Gastroesophageal sphincter (tissue), 4 donors: ENCODE measurements around the gene KCTD16. TPM values are rescaled to one million over a fixed set of nuclear protein-coding genes. Genes with fewer than 3 reads are reported as not detected.

ENCODE experiments used
- ATAC-seq: fragments of 150-250 bp; one replicate; pipeline ENCODE4 v1.9.1; 2016; ENCODE audit warnings: mild to moderate bottlenecking, moderate library complexity
- H3K27ac ChIP-seq, 4 donors: fragments of 200-600 bp; sonication (generic) in 3 of 4; 1 replicate in 3 of 4; 2 replicates in 1 of 4; pipeline ENCODE4 v1.5.1; 2016 to 2019
- H3K27me3 ChIP-seq: fragments of 200-600 bp; sonication (generic); one replicate; pipeline ENCODE4 v1.5.1; 2019
- H3K36me3 ChIP-seq, 2 donors: fragments of 200-600 bp; sonication (generic); one replicate each; pipeline ENCODE4 v1.5.1; 2019; ENCODE audit warnings: control low read depth in 1 of 2
- H3K4me1 ChIP-seq, 3 donors: fragments of 200-600 bp; sonication (generic); 1 replicate in 2 of 3; 2 replicates in 1 of 3; pipeline ENCODE4 v1.5.1; 2016 to 2019; ENCODE audit warnings: control low read depth in 2 of 3
- H3K4me3 ChIP-seq, 2 donors: fragments of 200-600 bp; sonication (generic); one replicate each; pipeline ENCODE4 v1.5.1; 2019; ENCODE audit warnings: mild to moderate bottlenecking in 1 of 2, moderate library complexity in 1 of 2
- H3K9me3 ChIP-seq, 3 donors: fragments of 200-600 bp; sonication (generic); one replicate each; pipeline ENCODE4 v1.5.1; 2017 to 2019; ENCODE audit warnings: control low read depth in 2 of 3
- CTCF ChIP-seq, 4 experiments: fragments of 200-600 bp in 2 of 4; fragments of 450-650 bp in 2 of 4; sonication (generic) in 1 of 4; IDR thresholded peaks; one replicate each; pipeline ENCODE4 v1.5.1; 2017 to 2019; ENCODE audit warnings: antibody characterized with exemption in 4 of 4, mild to moderate bottlenecking in 2 of 4, moderate library complexity in 2 of 4
- EP300 ChIP-seq: sonication (generic); formaldehyde crosslinking; IDR thresholded peaks from one replicate; pipeline ENCODE4 v1.6.1; 2017; ENCODE audit warnings: antibody characterized with exemption, mild to moderate bottlenecking
- POLR2A ChIP-seq, 2 donors: fragments of 450-650 bp; IDR thresholded peaks; one replicate each; pipeline ENCODE4 v1.6.1; 2017; ENCODE audit warnings: antibody characterized with exemption in 2 of 2, mild to moderate bottlenecking in 2 of 2, moderate library complexity in 1 of 2
- POLR2AphosphoS5 ChIP-seq: sonication (generic); formaldehyde crosslinking; IDR thresholded peaks from one replicate; pipeline ENCODE4 v1.6.1; 2017; ENCODE audit warnings: antibody characterized with exemption
- WGBS, 2 donors: methylation state at CpG; one replicate each; pipeline ENCODE4 v1.1.5; 2018; ENCODE audit warnings: low coverage in 1 of 2; 5-methylcytosine and 5-hydroxymethylcytosine counted together
- total RNA-seq, 4 donors: library from RNA; depleted of rRNA; stranded (reverse); fragments of >200 nt; gene quantifications; one replicate each; pipeline ENCODE4 v1.1.0, GENCODE V29; 2016

Gene KCTD16
- total RNA-seq, 4 donors from 2014 or later: 0.05 to 0.13 (median 0.12) TPM; not detected in 1

GRCh38 chr5:144405991-144406390, 235.3 kb downstream of the KCTD16 start:
- WGBS, 2 donors: 39 to 69% methylated on average over 2 to 3 of the region's 3 CpGs
- no peak for TF ChIP-seq POLR2A (IDR thresholded peaks at IDR 0.05)
- no peak for TF ChIP-seq POLR2AphosphoS5
- TF ChIP-seq EP300: no peak
- no peaks in the 10 kb centered on the region for H3K9me3 ChIP-seq
- no peak overlapping the region for H3K4me3 ChIP-seq
- ATAC-seq: no peak
- H3K27ac ChIP-seq: no peak overlapping the region
- H3K4me1 ChIP-seq: no peaks in the 10 kb centered on the region
- H3K27me3 ChIP-seq: no peaks in the 10 kb centered on the region
- no peaks in the 10 kb centered on the region for H3K36me3 ChIP-seq

GRCh38 chr5:144406442-144406841, 235.8 kb downstream of the KCTD16 start:
- Histone ChIP-seq H3K4me1 (no peaks in the 10 kb centered on the region), H3K9me3 (no peaks in the 10 kb centered on the region), H3K27me3 (no peaks in the 10 kb centered on the region), H3K27ac (no peak overlapping the region), H3K4me3 (no peak overlapping the region), H3K36me3 (no peaks in the 10 kb centered on the region)
- TF ChIP-seq POLR2A (IDR thresholded peaks at IDR 0.05): no peak
- no peak for TF ChIP-seq EP300
- TF ChIP-seq CTCF (IDR thresholded peaks at IDR 0.05): no peak
- no peak for TF ChIP-seq POLR2AphosphoS5
- 56 to 72% methylated on average over 7 of the region's 7 CpGs for WGBS, 2 donors
- ATAC-seq: no peak

GRCh38 chr5:144414202-144415029, 243.7 kb downstream of the KCTD16 start:
- no peaks in the 10 kb centered on the region for H3K36me3 ChIP-seq
- no peak for ATAC-seq
- 73 to 78% methylated on average over 4 of the region's 4 CpGs for WGBS, 2 donors
- H3K27ac ChIP-seq: no peak overlapping the region
- H3K4me3 ChIP-seq: no peak overlapping the region
- H3K9me3 ChIP-seq: peaks cover 0 to 3% (median 0%) of the 10 kb centered on the region in 3 donors
- no peaks in the 10 kb centered on the region for H3K4me1 ChIP-seq
- H3K27me3 ChIP-seq: no peaks in the 10 kb centered on the region
- TF ChIP-seq EP300 (no peak), POLR2A (IDR thresholded peaks at IDR 0.05) (no peak)

GRCh38 chr5:144416196-144416595, 245.5 kb downstream of the KCTD16 start:
- no peaks in the 10 kb centered on the region for H3K27me3 ChIP-seq
- no peaks in the 10 kb centered on the region for H3K4me1 ChIP-seq
- H3K9me3 ChIP-seq: peaks cover 0 to 3% (median 0%) of the 10 kb centered on the region in 3 donors
- H3K36me3 ChIP-seq: no peaks in the 10 kb centered on the region
- no peak overlapping the region for H3K27ac ChIP-seq
- no peak for ATAC-seq
- no peak overlapping the region for H3K4me3 ChIP-seq
- TF ChIP-seq POLR2A (IDR thresholded peaks at IDR 0.05): no peak
- no peak for TF ChIP-seq EP300
- no peak for TF ChIP-seq CTCF (IDR thresholded peaks at IDR 0.05)
- TF ChIP-seq POLR2AphosphoS5: no peak
- WGBS, 2 donors: 55 to 73% methylated on average over 2 of the region's 2 CpGs

GRCh38 chr5:144418719-144419118, 248.0 kb downstream of the KCTD16 start:
- H3K4me1 ChIP-seq: no peaks in the 10 kb centered on the region
- no peak for ATAC-seq
- peaks cover 0 to 3% (median 0%) of the 10 kb centered on the region in 3 donors for H3K9me3 ChIP-seq
- TF ChIP-seq EP300 (no peak), POLR2AphosphoS5 (no peak), POLR2A (IDR thresholded peaks at IDR 0.05) (no peak), CTCF (IDR thresholded peaks at IDR 0.05) (no peak)
- WGBS, 2 donors: 79 to 82% methylated on average over 3 of the region's 3 CpGs
- H3K4me3 ChIP-seq: no peak overlapping the region
- no peaks in the 10 kb centered on the region for H3K27me3 ChIP-seq
- no peaks in the 10 kb centered on the region for H3K36me3 ChIP-seq
- no peak overlapping the region for H3K27ac ChIP-seq

- Histone ChIP-seq H3K36me3 (no peaks in the 10 kb centered on the region), H3K9me3 (peaks cover 0 to 3% (median 0%) of the 10 kb centered on the region in 3 donors), H3K4me3 (no peak overlapping the region), H3K27me3 (no peaks in the 10 kb centered on the region), H3K27ac (no peak overlapping the region), H3K4me1 (no peaks in the 10 kb centered on the region)
- 82 to 91% methylated on average over 5 to 6 of the region's 6 CpGs for WGBS, 2 donors
- no peak for ATAC-seq
- no peak for TF ChIP-seq CTCF (IDR thresholded peaks at IDR 0.05)
- TF ChIP-seq EP300: no peak
- no peak for TF ChIP-seq POLR2A (IDR thresholded peaks at IDR 0.05)
- no peak for TF ChIP-seq POLR2AphosphoS5
Measured at GRCh38 chr5:144421411-144421810, 250.7 kb downstream of the KCTD16 start.
